ENCODE measurements around the gene XXYLT1.

The XXYLT1 gene

GRCh38 chr3:195147649-195148080 lies 123.3 kb downstream of the XXYLT1 start:
- no peak overlapping the region for H3K27ac ChIP-seq
- H3K9me3 ChIP-seq (ENCODE audit: severe bottlenecking) = no peaks in the 10 kb centered on the region
- no peak for TF ChIP-seq CTCF (IDR thresholded peaks at IDR 0.05; ENCODE audit: low read depth, low read length)
- H3K27me3 ChIP-seq (ENCODE audit: insufficient read depth, low read depth, severe bottlenecking) = no peaks in the 10 kb centered on the region
- H3K36me3 ChIP-seq = no peaks in the 10 kb centered on the region
- H3K4me3 ChIP-seq (ENCODE audit: low read depth, low read length) = no peak overlapping the region
- DNase-seq = no peak

GRCh38 chr3:195146131-195146530 lies 124.8 kb downstream of the XXYLT1 start:
- Histone ChIP-seq H3K27me3 (ENCODE audit: insufficient read depth, low read depth, severe bottlenecking) (no peaks in the 10 kb centered on the region), H3K36me3 (no peaks in the 10 kb centered on the region), H3K4me3 (ENCODE audit: low read depth, low read length) (no peak overlapping the region), H3K27ac (no peak overlapping the region), H3K9me3 (ENCODE audit: severe bottlenecking) (no peaks in the 10 kb centered on the region)
- no peak for DNase-seq
- no peak for TF ChIP-seq CTCF (IDR thresholded peaks at IDR 0.05; ENCODE audit: low read depth, low read length)

GRCh38 chr3:195145579-195145978 lies 125.4 kb downstream of the XXYLT1 start:
- TF ChIP-seq CTCF (IDR thresholded peaks at IDR 0.05; ENCODE audit: low read depth, low read length) = no peak
- no peak for DNase-seq
- no peaks in the 10 kb centered on the region for H3K9me3 ChIP-seq (ENCODE audit: severe bottlenecking)
- H3K27ac ChIP-seq = no peak overlapping the region
- H3K36me3 ChIP-seq = no peaks in the 10 kb centered on the region
- no peaks in the 10 kb centered on the region for H3K27me3 ChIP-seq (ENCODE audit: insufficient read depth, low read depth, severe bottlenecking)
- no peak overlapping the region for H3K4me3 ChIP-seq (ENCODE audit: low read depth, low read length)

GRCh38 chr3:195143221-195143620 lies 127.7 kb downstream of the XXYLT1 start:
- no peak overlapping the region for H3K4me3 ChIP-seq (ENCODE audit: low read depth, low read length)
- DNase-seq = no peak
- H3K27ac ChIP-seq = no peak overlapping the region
- no peaks in the 10 kb centered on the region for H3K27me3 ChIP-seq (ENCODE audit: insufficient read depth, low read depth, severe bottlenecking)
- no peaks in the 10 kb centered on the region for H3K9me3 ChIP-seq (ENCODE audit: severe bottlenecking)
- no peak for TF ChIP-seq CTCF (IDR thresholded peaks at IDR 0.05; ENCODE audit: low read depth, low read length)
- no peaks in the 10 kb centered on the region for H3K36me3 ChIP-seq

- TF ChIP-seq CTCF (IDR thresholded peaks at IDR 0.05; ENCODE audit: low read depth, low read length) = no peak
- Histone ChIP-seq H3K4me3 (ENCODE audit: low read depth, low read length) (no peak overlapping the region), H3K9me3 (ENCODE audit: severe bottlenecking) (no peaks in the 10 kb centered on the region), H3K36me3 (no peaks in the 10 kb centered on the region), H3K27me3 (ENCODE audit: insufficient read depth, low read depth, severe bottlenecking) (no peaks in the 10 kb centered on the region), H3K27ac (no peak overlapping the region)
- no peak for DNase-seq
Measured at GRCh38 chr3:195142519-195142918, 128.4 kb downstream of the XXYLT1 start.
